Fibroblast of lung (primary cell): ENCODE measurements around the gene TUBGCP3. TPM values are rescaled to one million over a fixed set of nuclear protein-coding genes. Genes with fewer than 3 reads are reported as not detected.

Experiments
- DNase-seq, 2 donors: peaks; one replicate each; pipeline versions ENCODE4 v3.0.0 to v3.0.0-alpha.2; 2010; ENCODE audit warnings: low read depth in 2 of 2
- H2AFZ ChIP-seq: 2 replicates; pipeline ENCODE4 v1.5.1; 2012; ENCODE audit warnings: low read length, control low read depth, inconsistent platforms
- H3K27ac ChIP-seq: 2 replicates; pipeline ENCODE4 v1.5.1; 2011; ENCODE audit warnings: low read length, control low read depth; ENCODE audit not compliant: insufficient read depth
- H3K27me3 ChIP-seq: 2 replicates; pipeline ENCODE4 v1.5.1; 2011; ENCODE audit warnings: mild to moderate bottlenecking, low read length; ENCODE audit not compliant: control insufficient read depth, insufficient read depth
- H3K36me3 ChIP-seq: 2 replicates; pipeline ENCODE4 v1.5.1; 2011; ENCODE audit warnings: low read length; ENCODE audit not compliant: control insufficient read depth, insufficient read depth
- H3K4me1 ChIP-seq: 2 replicates; pipeline ENCODE4 v1.5.1; 2011; ENCODE audit warnings: low read length; ENCODE audit not compliant: control insufficient read depth, insufficient read depth; ENCODE audit errors: extremely low read depth
- H3K4me2 ChIP-seq: 2 replicates; pipeline ENCODE4 v1.5.1; 2011; ENCODE audit warnings: low read length, control low read depth; ENCODE audit not compliant: insufficient read depth; ENCODE audit errors: extremely low read depth
- H3K4me3 ChIP-seq, 4 experiments: fragments of 200-600 bp in 1 of 4; sonication (generic) in 1 of 4; replicated peaks in 1 of 4; 2 replicates each; pipeline ENCODE4 v1.5.1; 2011 to 2016; ENCODE audit warnings: low read length in 4 of 4, low read depth in 3 of 4, mild to moderate bottlenecking in 3 of 4, control low read depth in 2 of 4, inconsistent platforms in 1 of 4, mixed read lengths in 1 of 4; ENCODE audit not compliant: insufficient read depth in 1 of 4; ENCODE audit errors: control extremely low read depth in 1 of 4
- H3K79me2 ChIP-seq: 2 replicates; pipeline ENCODE4 v1.5.1; 2012; ENCODE audit warnings: mild to moderate bottlenecking, low read length, inconsistent platforms; ENCODE audit not compliant: control insufficient read depth, insufficient read depth
- H3K9ac ChIP-seq: 2 replicates; pipeline ENCODE4 v1.5.1; 2011; ENCODE audit warnings: mild to moderate bottlenecking, low read length, control low read depth; ENCODE audit not compliant: insufficient read depth
- H3K9me3 ChIP-seq: 2 replicates; pipeline ENCODE4 v1.5.1; 2012; ENCODE audit warnings: low read depth, low read length; ENCODE audit not compliant: control insufficient read depth, insufficient read depth
- H4K20me1 ChIP-seq: 2 replicates; pipeline ENCODE4 v1.5.1; 2011; ENCODE audit warnings: low read length; ENCODE audit not compliant: control insufficient read depth, insufficient read depth; ENCODE audit errors: extremely low read depth
- EZH2 ChIP-seq: IDR thresholded peaks from 2 replicates; pipeline ENCODE4 v1.5.1; 2012; ENCODE audit warnings: low read length, control low read depth, mild to moderate bottlenecking; ENCODE audit errors: missing control alignments
- polyA plus RNA-seq, 2 donors: library from polyadenylated mRNA; depleted of rRNA in 1 of 2; stranded (reverse) in 1 of 2; unstranded in 1 of 2; fragments of >200 nt; gene quantifications; 2 replicates each; pipeline ENCODE4 v1.2.1, GENCODE V29; 2011 to 2012; ENCODE audit warnings: missing spikeins in 1 of 2
- total RNA-seq: library from RNA; depleted of rRNA; stranded (reverse); fragments of >200 nt; gene quantifications from 2 replicates; pipeline ENCODE4 v1.2.1, GENCODE V29; 2014
- TF ChIP-seq, protein P1 (sequence below), 2 donors: IDR thresholded peaks in 1 of 2; conservative IDR thresholded peaks in 1 of 2; 1 replicate in 1 of 2; 2 replicates in 1 of 2; pipeline ENCODE4 v1.5.1; 2011 to 2012; ENCODE audit warnings: low read length in 2 of 2, control low read depth in 1 of 2, inconsistent platforms in 1 of 2, low read depth in 1 of 2, mild to moderate bottlenecking in 1 of 2

The TUBGCP3 gene
- total and polyA plus RNA-seq, 2 donors (not counting 1 experiment from before 2014, with no cell fraction given) = 14.5 to 17.2 TPM

DNA sequence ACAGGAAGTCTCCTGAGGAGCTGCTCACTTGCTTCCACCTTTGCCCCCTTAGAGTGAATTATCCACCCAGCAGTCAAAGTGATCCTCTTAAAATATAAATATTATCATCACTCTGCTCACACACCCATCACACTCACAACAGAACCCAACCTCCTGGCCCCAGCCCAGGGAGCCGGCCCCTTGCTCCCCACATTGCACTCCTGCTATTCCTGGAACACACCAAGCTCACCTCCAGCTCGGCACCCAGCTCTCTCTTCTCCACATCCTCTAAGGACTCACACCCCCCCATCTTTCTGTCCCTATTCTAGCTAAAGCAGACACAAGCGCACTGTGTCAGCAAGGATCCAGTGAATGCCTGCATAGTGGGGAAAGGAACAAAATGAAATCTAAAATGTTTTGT is 7.0 kb downstream of the TUBGCP3 start:
- H4K20me1 ChIP-seq = no peaks in the 10 kb centered on the region
- no peaks in the 10 kb centered on the region for H3K36me3 ChIP-seq
- no peak overlapping the region for H3K4me2 ChIP-seq
- TF ChIP-seq EZH2 = no peak
- TF ChIP-seq, protein P1, sequence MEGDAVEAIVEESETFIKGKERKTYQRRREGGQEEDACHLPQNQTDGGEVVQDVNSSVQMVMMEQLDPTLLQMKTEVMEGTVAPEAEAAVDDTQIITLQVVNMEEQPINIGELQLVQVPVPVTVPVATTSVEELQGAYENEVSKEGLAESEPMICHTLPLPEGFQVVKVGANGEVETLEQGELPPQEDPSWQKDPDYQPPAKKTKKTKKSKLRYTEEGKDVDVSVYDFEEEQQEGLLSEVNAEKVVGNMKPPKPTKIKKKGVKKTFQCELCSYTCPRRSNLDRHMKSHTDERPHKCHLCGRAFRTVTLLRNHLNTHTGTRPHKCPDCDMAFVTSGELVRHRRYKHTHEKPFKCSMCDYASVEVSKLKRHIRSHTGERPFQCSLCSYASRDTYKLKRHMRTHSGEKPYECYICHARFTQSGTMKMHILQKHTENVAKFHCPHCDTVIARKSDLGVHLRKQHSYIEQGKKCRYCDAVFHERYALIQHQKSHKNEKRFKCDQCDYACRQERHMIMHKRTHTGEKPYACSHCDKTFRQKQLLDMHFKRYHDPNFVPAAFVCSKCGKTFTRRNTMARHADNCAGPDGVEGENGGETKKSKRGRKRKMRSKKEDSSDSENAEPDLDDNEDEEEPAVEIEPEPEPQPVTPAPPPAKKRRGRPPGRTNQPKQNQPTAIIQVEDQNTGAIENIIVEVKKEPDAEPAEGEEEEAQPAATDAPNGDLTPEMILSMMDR (conservative IDR thresholded peaks at IDR 0.05 in 1 of 2, IDR thresholded peaks at IDR 0.05 in 1 of 2; ENCODE audit: low read depth in 1 of 2, low read length in 2 of 2) = no peak
- H3K9me3 ChIP-seq = no peaks in the 10 kb centered on the region
- H3K4me3 ChIP-seq = no peak overlapping the region
- peaks cover 82% of the 10 kb centered on the region for H3K79me2 ChIP-seq
- no peak for DNase-seq
- no peaks in the 10 kb centered on the region for H3K27me3 ChIP-seq
- H3K4me1 ChIP-seq = no peaks in the 10 kb centered on the region
- H2AFZ ChIP-seq = no peak overlapping the region
- no peak overlapping the region for H3K9ac ChIP-seq
- H3K27ac ChIP-seq = no peak overlapping the region

DNA sequence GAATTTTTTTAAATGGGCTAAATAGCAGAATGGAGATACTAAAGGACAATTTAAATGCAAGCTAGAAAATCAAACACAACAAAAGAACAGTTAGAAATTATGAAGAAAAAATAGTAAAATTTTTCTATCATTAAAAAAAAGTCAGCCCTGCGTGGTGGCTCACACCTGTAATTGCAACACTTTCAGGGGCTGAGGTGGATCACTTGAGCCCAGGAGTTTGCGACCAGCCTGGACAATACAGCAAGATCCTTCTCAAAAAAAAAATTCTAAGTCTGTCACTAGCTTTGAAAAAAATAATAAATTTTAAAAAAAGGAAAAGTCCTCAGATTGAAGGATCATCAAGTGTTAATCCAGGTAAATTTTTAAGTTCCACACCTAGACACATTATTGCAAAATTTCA is 7.7 kb downstream of the TUBGCP3 start:
- no peaks in the 10 kb centered on the region for H3K9me3 ChIP-seq
- H3K4me3 ChIP-seq = no peak overlapping the region
- no peaks in the 10 kb centered on the region for H3K36me3 ChIP-seq
- DNase-seq = no peak
- H3K4me1 ChIP-seq = peaks cover 2% of the 10 kb centered on the region
- peaks cover 81% of the 10 kb centered on the region for H3K79me2 ChIP-seq
- no peak overlapping the region for H3K4me2 ChIP-seq
- H2AFZ ChIP-seq = no peak overlapping the region
- TF ChIP-seq, protein P1 (conservative IDR thresholded peaks at IDR 0.05 in 1 of 2, IDR thresholded peaks at IDR 0.05 in 1 of 2; ENCODE audit: low read depth in 1 of 2, low read length in 2 of 2) = no peak
- TF ChIP-seq EZH2 = no peak
- no peaks in the 10 kb centered on the region for H4K20me1 ChIP-seq
- H3K27ac ChIP-seq = no peak overlapping the region
- H3K27me3 ChIP-seq = no peaks in the 10 kb centered on the region
- H3K9ac ChIP-seq = no peak overlapping the region

DNA sequence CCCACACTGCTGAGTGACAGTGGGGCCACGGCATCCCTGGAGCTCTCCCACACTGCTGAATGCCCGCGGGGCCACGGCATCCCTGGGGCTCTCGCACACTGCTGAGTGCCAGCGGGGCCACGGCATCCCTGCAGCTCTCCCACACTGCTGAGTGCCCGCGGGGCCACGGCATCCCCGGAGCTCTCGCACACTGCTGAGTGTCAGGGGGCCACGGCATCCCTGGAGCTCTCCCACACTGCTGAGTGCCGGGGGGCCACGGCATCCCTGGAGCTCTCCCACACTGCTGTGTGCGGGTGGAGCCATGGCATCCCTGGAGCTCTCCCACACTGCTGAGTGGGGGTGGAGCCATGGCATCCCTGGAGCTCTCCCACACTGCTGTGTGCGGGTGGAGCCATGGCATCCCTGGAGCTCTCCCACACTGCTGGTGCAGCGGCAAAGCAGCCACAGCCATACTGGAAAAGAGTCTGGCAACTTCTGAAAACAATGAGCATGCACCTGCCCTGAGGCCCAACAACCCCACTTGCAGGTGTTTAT is 8.6 kb downstream of the TUBGCP3 start:
- DNase-seq = no peak
- Histone ChIP-seq H3K36me3 (no peaks in the 10 kb centered on the region), H3K4me1 (peaks cover 2% of the 10 kb centered on the region), H3K9ac (no peak overlapping the region), H3K79me2 (peaks cover 80% of the 10 kb centered on the region), H4K20me1 (no peaks in the 10 kb centered on the region), H3K27ac (no peak overlapping the region), H3K4me2 (no peak overlapping the region), H3K27me3 (no peaks in the 10 kb centered on the region), H3K9me3 (no peaks in the 10 kb centered on the region), H2AFZ (no peak overlapping the region), H3K4me3 (no peak overlapping the region)
- TF ChIP-seq, protein P1 (conservative IDR thresholded peaks at IDR 0.05 in 1 of 2, IDR thresholded peaks at IDR 0.05 in 1 of 2; ENCODE audit: low read depth in 1 of 2, low read length in 2 of 2) = no peak
- no peak for TF ChIP-seq EZH2
